ENCODE measurements around the gene UBASH3B. TPM values are rescaled to one million over a fixed set of nuclear protein-coding genes. Genes with fewer than 3 reads are reported as not detected.

Gene UBASH3B
- total RNA-seq, 1 donor from 2014 or later = 4.3 TPM

GRCh38 chr11:122634501-122634900 lies 21.0 kb upstream of the UBASH3B start:
- CTCF ChIA-PET = interaction anchor here (1.2 to 10.7 kb wide), 3 partner anchors 75 to 147 kb away, joined by 3 to 134 read pairs (median 131); no protein-coding TSS in a partner anchor
- no peak for ATAC-seq (ENCODE audit: low read depth)
- Mint-ChIP-seq H3K27ac (no peak overlapping the region), H3K4me1 (peaks cover 4% of the 10 kb centered on the region), H3K4me3 (no peak overlapping the region), H3K27me3 (peaks cover 7% of the 10 kb centered on the region), H3K9me3 (no peaks in the 10 kb centered on the region), H3K36me3 (ENCODE audit: low read depth) (no peaks in the 10 kb centered on the region)
- intact Hi-C loops (cut with micrococcal nuclease) = no loop called here
- DNase-seq = no peak
- TF ChIP-seq, protein P1, sequence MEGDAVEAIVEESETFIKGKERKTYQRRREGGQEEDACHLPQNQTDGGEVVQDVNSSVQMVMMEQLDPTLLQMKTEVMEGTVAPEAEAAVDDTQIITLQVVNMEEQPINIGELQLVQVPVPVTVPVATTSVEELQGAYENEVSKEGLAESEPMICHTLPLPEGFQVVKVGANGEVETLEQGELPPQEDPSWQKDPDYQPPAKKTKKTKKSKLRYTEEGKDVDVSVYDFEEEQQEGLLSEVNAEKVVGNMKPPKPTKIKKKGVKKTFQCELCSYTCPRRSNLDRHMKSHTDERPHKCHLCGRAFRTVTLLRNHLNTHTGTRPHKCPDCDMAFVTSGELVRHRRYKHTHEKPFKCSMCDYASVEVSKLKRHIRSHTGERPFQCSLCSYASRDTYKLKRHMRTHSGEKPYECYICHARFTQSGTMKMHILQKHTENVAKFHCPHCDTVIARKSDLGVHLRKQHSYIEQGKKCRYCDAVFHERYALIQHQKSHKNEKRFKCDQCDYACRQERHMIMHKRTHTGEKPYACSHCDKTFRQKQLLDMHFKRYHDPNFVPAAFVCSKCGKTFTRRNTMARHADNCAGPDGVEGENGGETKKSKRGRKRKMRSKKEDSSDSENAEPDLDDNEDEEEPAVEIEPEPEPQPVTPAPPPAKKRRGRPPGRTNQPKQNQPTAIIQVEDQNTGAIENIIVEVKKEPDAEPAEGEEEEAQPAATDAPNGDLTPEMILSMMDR (IDR thresholded peaks at IDR 0.05) = no peak
- POLR2A ChIA-PET = no interaction called here

- DNase-seq = no peak
- Mint-ChIP-seq H3K36me3 (ENCODE audit: low read depth) (no peaks in the 10 kb centered on the region), H3K27me3 (peaks cover 5% of the 10 kb centered on the region), H3K27ac (no peak overlapping the region), H3K4me3 (no peak overlapping the region), H3K4me1 (peaks cover 4% of the 10 kb centered on the region), H3K9me3 (no peaks in the 10 kb centered on the region)
- no peak for ATAC-seq (ENCODE audit: low read depth)
- ChIA-PET POLR2A (no interaction called here), CTCF (interaction anchor here (0.9 to 9.8 kb wide), 3 partner anchors 11 to 143 kb away, joined by 3 to 134 read pairs (median 4); no protein-coding TSS in a partner anchor)
- TF ChIP-seq, protein P1 (IDR thresholded peaks at IDR 0.05) = no peak
- intact Hi-C loops (cut with micrococcal nuclease) = no loop called here
Observed at GRCh38 chr11:122637541-122637940, 18.0 kb upstream of the UBASH3B start.

GRCh38 chr11:122642472-122642922 lies 13.0 kb upstream of the UBASH3B start:
- ATAC-seq (ENCODE audit: low read depth) (no peak), DNase-seq (no peak)
- ChIA-PET CTCF (no interaction called here), POLR2A (no interaction called here)
- Mint-ChIP-seq H3K36me3 (ENCODE audit: low read depth) (no peaks in the 10 kb centered on the region), H3K4me3 (no peak overlapping the region), H3K27ac (no peak overlapping the region), H3K27me3 (peaks cover 8% of the 10 kb centered on the region), H3K4me1 (peaks cover 2% of the 10 kb centered on the region), H3K9me3 (no peaks in the 10 kb centered on the region)
- TF ChIP-seq, protein P1 (IDR thresholded peaks at IDR 0.05) = no peak
- intact Hi-C loops (cut with micrococcal nuclease) = no loop called here

- Mint-ChIP-seq H3K4me3 (no peak overlapping the region), H3K36me3 (ENCODE audit: low read depth) (no peaks in the 10 kb centered on the region), H3K4me1 (no peaks in the 10 kb centered on the region), H3K9me3 (no peaks in the 10 kb centered on the region), H3K27me3 (peaks cover 8% of the 10 kb centered on the region), H3K27ac (no peak overlapping the region)
- DNase-seq = no peak
- ATAC-seq (ENCODE audit: low read depth) = no peak
- CTCF ChIA-PET = no interaction called here
- POLR2A ChIA-PET = no interaction called here
- TF ChIP-seq, protein P1 (IDR thresholded peaks at IDR 0.05) = no peak
- intact Hi-C loops (cut with micrococcal nuclease) = no loop called here
Observed at GRCh38 chr11:122642971-122643370, 12.6 kb upstream of the UBASH3B start.

DNA sequence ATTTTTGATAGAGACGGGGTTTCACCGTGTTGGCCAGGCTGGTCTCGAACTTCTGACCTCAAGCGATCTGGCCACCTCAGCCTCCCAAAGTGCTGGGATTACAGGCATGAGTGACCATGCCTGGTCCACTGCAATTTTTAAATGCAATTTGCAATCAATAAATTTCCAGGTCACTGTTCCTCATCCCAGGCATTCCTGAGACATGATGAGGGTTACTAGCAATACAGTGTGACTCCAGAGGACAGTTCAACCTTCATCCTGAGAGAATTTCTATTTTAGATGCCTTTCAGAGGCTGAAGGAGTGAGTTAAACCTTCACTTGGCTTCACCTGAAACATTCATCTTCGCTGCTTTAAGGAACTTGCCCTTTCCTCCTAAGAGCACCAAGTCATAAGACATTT lies 9.7 kb upstream of the UBASH3B start:
- no peaks in the 10 kb centered on the region for H3K4me1 Mint-ChIP-seq
- ATAC-seq (ENCODE audit: low read depth) (no peak), DNase-seq (no peak)
- H3K9me3 Mint-ChIP-seq = no peaks in the 10 kb centered on the region
- H3K27me3 Mint-ChIP-seq = peaks cover 9% of the 10 kb centered on the region
- intact Hi-C loops (cut with micrococcal nuclease) = no loop called here
- POLR2A ChIA-PET = interaction anchor here (0.7 kb wide), 1 partner anchor 122 kb away, joined by 4 read pairs; no protein-coding TSS in a partner anchor
- H3K4me3 Mint-ChIP-seq = no peak overlapping the region
- TF ChIP-seq, protein P1 (IDR thresholded peaks at IDR 0.05) = no peak
- CTCF ChIA-PET = interaction anchor here (1.5 kb wide), 1 partner anchor 111 kb away, joined by 4 read pairs; no protein-coding TSS in a partner anchor
- H3K36me3 Mint-ChIP-seq (ENCODE audit: low read depth) = no peaks in the 10 kb centered on the region
- no peak overlapping the region for H3K27ac Mint-ChIP-seq

Measured in activated B cell treated with CpG ODN at 0.5 μM for 24 hours (primary cell).